ENCODE data around the gene SMAD9.

SMAD9 gene

GRCh38 chr13:36847606-36848005, 72.4 kb downstream of the SMAD9 start:
- no peak overlapping the region for H3K4me3 ChIP-seq (ENCODE audit: low read length)
- H3K27me3 ChIP-seq (ENCODE audit: control insufficient read depth, low read length) = no peaks in the 10 kb centered on the region
- no peaks in the 10 kb centered on the region for H3K36me3 ChIP-seq (ENCODE audit: control insufficient read depth, low read length)
- no peaks in the 10 kb centered on the region for H3K79me2 ChIP-seq (ENCODE audit: control insufficient read depth, low read length)
- H3K27ac ChIP-seq (ENCODE audit: low read depth, low read length) = no peak overlapping the region
- no peak overlapping the region for H3K4me2 ChIP-seq (ENCODE audit: low read length)
- H3F3A ChIP-seq (ENCODE audit: control insufficient read depth, insufficient read depth) = no peaks in the 10 kb centered on the region
- no peaks in the 10 kb centered on the region for H3K9me3 ChIP-seq (ENCODE audit: control insufficient read depth, insufficient read depth, low read length)
- no peak for TF ChIP-seq CTCF (IDR thresholded peaks at IDR 0.05; ENCODE audit: low read depth, low read length, poor library complexity, severe bottlenecking)
- no peak for TF ChIP-seq EZH2phosphoT487 (IDR thresholded peaks at IDR 0.05; ENCODE audit: borderline replicate concordance, low read length)
- H3K4me1 ChIP-seq (ENCODE audit: control insufficient read depth, low read length) = no peaks in the 10 kb centered on the region
- no peaks in the 10 kb centered on the region for H3K9me2 ChIP-seq (replicated peaks; ENCODE audit: control insufficient read depth, low read length)
- H4K20me1 ChIP-seq (ENCODE audit: control insufficient read depth, insufficient read depth, low read depth, low read length) = no peaks in the 10 kb centered on the region

DNA sequence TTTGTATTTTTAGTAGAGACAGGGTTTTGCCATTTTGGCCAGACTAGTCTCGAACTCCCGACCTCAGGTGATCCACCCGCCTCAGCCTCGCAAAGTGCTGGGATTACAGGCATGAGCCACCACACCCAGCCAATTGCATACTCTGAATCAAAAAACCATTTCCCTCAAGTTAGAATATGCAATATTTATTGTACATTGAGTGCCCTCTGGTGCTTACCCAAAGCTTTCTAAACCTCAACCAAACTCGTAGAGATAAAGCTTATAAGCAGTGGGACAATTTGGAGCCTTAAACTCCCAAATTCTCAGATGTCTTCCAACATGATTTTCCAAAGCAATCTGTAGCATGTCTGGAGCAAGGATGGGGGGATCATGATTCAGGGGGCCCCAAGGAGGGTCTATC, 78.6 kb downstream of the SMAD9 start:
- Histone ChIP-seq H3K9me2 (replicated peaks; ENCODE audit: control insufficient read depth, low read length) (no peaks in the 10 kb centered on the region), H3F3A (ENCODE audit: control insufficient read depth, insufficient read depth) (no peaks in the 10 kb centered on the region), H3K79me2 (ENCODE audit: control insufficient read depth, low read length) (no peaks in the 10 kb centered on the region), H3K27ac (ENCODE audit: low read depth, low read length) (no peak overlapping the region), H4K20me1 (ENCODE audit: control insufficient read depth, insufficient read depth, low read depth, low read length) (peaks cover 2% of the 10 kb centered on the region; the same call in 1 of the 2 replicates), H3K4me2 (ENCODE audit: low read length) (no peak overlapping the region), H3K36me3 (ENCODE audit: control insufficient read depth, low read length) (no peaks in the 10 kb centered on the region), H3K4me3 (ENCODE audit: low read length) (no peak overlapping the region), H3K27me3 (ENCODE audit: control insufficient read depth, low read length) (no peaks in the 10 kb centered on the region), H3K9me3 (ENCODE audit: control insufficient read depth, insufficient read depth, low read length) (no peaks in the 10 kb centered on the region), H3K4me1 (ENCODE audit: control insufficient read depth, low read length) (no peaks in the 10 kb centered on the region)
- TF ChIP-seq EZH2phosphoT487 (IDR thresholded peaks at IDR 0.05; ENCODE audit: borderline replicate concordance, low read length) (no peak), CTCF (IDR thresholded peaks at IDR 0.05; ENCODE audit: low read depth, low read length, poor library complexity, severe bottlenecking) (peak; percentile 8)

DNA sequence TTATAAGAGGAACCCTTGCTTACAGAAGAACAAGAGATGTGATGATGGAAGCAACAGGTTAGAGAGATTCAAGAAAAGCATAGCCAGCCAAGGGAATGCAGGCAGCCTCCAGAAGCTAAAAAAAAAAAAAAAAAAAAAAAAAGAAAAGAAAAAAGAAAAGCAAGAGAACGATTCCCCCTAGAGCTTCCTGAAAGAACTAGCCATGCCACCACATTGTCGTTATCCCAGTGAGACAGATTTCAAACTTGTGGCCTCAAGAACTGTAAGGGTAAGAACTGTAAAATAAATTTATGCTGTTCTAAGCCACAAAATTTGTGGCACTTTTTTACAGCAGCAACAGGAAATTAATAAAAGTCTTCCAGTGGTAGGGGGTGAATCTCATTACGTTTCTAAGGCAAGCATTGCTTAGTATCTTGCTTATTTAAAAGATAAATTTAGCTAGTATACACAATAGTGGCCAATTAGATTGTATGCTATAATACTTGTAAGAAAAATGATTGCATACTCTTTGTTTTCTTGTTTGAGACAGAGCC, 79.3 kb downstream of the SMAD9 start:
- Histone ChIP-seq H3K9me2 (replicated peaks; ENCODE audit: control insufficient read depth, low read length) (no peaks in the 10 kb centered on the region), H3K4me2 (ENCODE audit: low read length) (no peak overlapping the region), H3K36me3 (ENCODE audit: control insufficient read depth, low read length) (no peaks in the 10 kb centered on the region), H3F3A (ENCODE audit: control insufficient read depth, insufficient read depth) (no peaks in the 10 kb centered on the region), H3K9me3 (ENCODE audit: control insufficient read depth, insufficient read depth, low read length) (no peaks in the 10 kb centered on the region), H3K4me1 (ENCODE audit: control insufficient read depth, low read length) (no peaks in the 10 kb centered on the region), H3K27me3 (ENCODE audit: control insufficient read depth, low read length) (no peaks in the 10 kb centered on the region), H3K4me3 (ENCODE audit: low read length) (no peak overlapping the region), H3K79me2 (ENCODE audit: control insufficient read depth, low read length) (no peaks in the 10 kb centered on the region), H4K20me1 (ENCODE audit: control insufficient read depth, insufficient read depth, low read depth, low read length) (peaks cover 2% of the 10 kb centered on the region; the same call in 1 of the 2 replicates), H3K27ac (ENCODE audit: low read depth, low read length) (no peak overlapping the region)
- no peak for TF ChIP-seq EZH2phosphoT487 (IDR thresholded peaks at IDR 0.05; ENCODE audit: borderline replicate concordance, low read length)
- no peak for TF ChIP-seq CTCF (IDR thresholded peaks at IDR 0.05; ENCODE audit: low read depth, low read length, poor library complexity, severe bottlenecking)

All from DOHH2 (cell line).